Measurements from ENCODE around the gene ARMC9. TPM values are rescaled to one million over a fixed set of nuclear protein-coding genes. Genes with fewer than 3 reads are reported as not detected.
A peak's percentile ranks its signal among the peaks of the same experiment; 100 is the strongest.
"Not testable (repeated sequence)": the region's sequence is repeated elsewhere in the genome, so short reads cannot be mapped to it uniquely, and the experiment has no call there.

Gene ARMC9
- total RNA-seq, 2 donors from 2014 or later, result 1.6 to 2.0 TPM

DNA sequence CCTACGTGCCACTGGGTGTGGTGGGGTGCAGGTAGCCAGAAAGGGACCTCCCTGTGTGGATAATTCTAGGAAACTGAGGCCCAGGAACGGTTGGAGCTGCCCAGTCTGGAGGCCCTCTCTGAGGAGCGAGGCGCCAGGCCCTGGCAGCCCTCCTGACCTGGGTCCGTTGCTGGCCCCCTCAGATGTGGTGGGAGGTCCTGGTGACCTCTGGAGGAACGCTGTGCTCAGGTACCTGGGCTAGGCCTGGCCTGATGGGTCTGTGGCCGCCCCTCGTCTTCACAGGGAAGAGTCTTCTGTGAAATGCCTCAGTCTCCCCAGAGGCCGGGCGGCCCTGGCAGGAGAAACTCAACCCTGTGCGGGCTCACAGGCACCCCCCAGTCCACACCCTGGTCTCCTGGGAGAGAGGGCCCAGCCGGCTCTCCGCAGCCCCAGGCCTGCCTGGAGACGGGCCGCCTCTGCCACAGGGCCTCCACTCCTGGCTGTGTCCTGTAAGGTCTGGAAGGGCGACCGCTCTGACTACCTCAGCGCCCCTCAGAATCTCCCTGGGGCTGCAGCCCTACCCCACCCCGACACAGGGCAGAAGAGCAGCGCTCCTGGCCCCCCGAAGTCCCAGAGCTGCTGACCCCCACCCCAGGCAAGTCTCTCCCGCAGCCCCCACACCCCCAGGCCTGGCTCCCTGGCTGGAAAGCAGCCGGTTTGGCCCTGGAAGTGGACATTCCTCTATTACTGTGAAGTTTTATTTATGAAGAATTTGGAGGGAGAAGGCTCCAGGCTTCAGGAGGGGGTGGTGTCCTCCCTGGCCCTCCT, 200.8 kb downstream of the ARMC9 start:
- Mint-ChIP-seq H3K4me3 (no peak overlapping the region), H3K36me3 (ENCODE audit: low read depth) (no peaks in the 10 kb centered on the region), H3K9me3 (no peaks in the 10 kb centered on the region), H3K4me1 (peaks cover 8% of the 10 kb centered on the region), H3K27me3 (peaks cover 28% of the 10 kb centered on the region), H3K27ac (no peak overlapping the region)
- no peak for ATAC-seq (replicated peaks)

DNA sequence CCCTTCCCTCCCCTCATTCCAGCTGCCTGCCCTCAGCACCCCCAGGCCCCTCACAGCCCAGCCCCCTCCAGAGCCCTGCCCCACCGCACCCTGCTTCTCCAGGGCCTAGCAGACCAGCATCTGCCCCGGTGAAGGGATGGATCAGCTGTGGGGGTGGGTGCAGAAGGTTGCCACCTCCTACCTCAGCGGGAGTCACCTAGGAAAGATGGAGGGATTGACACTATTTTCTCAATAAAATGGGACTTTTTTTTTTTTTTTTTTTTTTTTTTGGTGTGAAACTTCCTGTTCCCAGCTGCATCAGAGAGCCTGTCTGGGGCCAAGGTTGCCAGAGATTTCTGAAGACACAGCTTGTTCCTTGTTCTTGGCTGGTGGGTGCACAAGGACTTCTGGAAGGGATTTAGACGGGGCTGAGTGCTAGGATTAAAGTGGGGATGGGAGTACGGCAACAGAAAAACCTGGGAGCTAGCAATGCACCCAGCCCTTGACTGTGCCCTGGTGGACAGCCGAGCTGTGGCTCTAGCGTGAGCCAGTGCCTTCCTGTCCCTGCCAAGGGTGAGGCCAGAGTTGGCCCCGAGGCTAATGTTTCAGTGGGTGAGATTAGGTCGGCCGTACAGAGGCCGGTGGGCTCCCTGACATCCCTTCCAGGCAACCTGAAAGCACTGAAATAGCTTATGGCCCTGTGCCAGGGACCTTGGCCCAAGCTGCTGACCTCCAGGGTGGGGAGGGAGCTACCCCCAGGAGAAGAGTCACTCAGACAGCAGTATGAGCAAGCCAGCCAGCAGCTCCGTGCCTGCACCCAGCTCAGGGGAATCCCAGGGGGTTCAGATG, 201.6 kb downstream of the ARMC9 start:
- Mint-ChIP-seq H3K27me3 (peaks cover 21% of the 10 kb centered on the region), H3K4me1 (peaks cover 8% of the 10 kb centered on the region), H3K9me3 (no peaks in the 10 kb centered on the region), H3K36me3 (ENCODE audit: low read depth) (no peaks in the 10 kb centered on the region), H3K4me3 (no peak overlapping the region), H3K27ac (no peak overlapping the region)
- no peak for ATAC-seq (replicated peaks)

- not testable (repeated sequence) for H3K9me3 Mint-ChIP-seq; ATAC-seq (replicated peaks); H3K27ac Mint-ChIP-seq; H3K36me3 Mint-ChIP-seq (ENCODE audit: low read depth); H3K4me3 Mint-ChIP-seq
- Mint-ChIP-seq H3K4me1 (peaks cover 14% of the 10 kb centered on the region), H3K27me3 (peaks cover 20% of the 10 kb centered on the region)
These were observed 202.2 kb downstream of the ARMC9 start for GRCh38 chr2:231400681-231401080.

- peaks cover 20% of the 10 kb centered on the region for H3K27me3 Mint-ChIP-seq
- H3K27ac Mint-ChIP-seq; H3K4me3 Mint-ChIP-seq; H3K9me3 Mint-ChIP-seq; H3K36me3 Mint-ChIP-seq (ENCODE audit: low read depth); ATAC-seq (replicated peaks): not testable (repeated sequence)
- peaks cover 17% of the 10 kb centered on the region for H3K4me1 Mint-ChIP-seq
These were observed 202.7 kb downstream of the ARMC9 start for GRCh38 chr2:231401101-231401500.

GRCh38 chr2:231403421-231404182, 205.2 kb downstream of the ARMC9 start:
- peaks cover 13% of the 10 kb centered on the region for H3K4me1 Mint-ChIP-seq
- not testable (repeated sequence) for H3K9me3 Mint-ChIP-seq; H3K27ac Mint-ChIP-seq; H3K27me3 Mint-ChIP-seq; H3K4me3 Mint-ChIP-seq; ATAC-seq (replicated peaks); H3K36me3 Mint-ChIP-seq (ENCODE audit: low read depth)

DNA sequence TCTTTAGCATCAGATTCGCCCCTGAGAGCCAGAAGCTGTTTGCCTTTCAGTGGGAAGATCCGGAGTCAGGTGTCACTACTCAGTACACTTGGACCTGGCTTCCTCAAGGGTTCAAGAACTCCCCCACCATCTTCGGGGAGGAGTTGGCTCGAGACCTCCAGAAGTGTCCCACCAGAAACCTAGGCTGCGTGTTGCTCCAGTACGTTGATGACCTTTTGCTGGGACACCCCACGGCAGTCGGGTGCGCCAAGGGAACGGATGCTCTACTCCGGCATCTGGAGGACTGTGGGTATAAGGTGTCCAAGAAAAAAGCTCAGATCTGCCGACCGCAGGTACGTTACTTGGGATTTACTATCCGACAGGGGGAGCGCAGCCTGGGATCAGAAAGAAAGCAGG, 205.8 kb downstream of the ARMC9 start:
- H3K27me3 Mint-ChIP-seq; H3K27ac Mint-ChIP-seq; H3K9me3 Mint-ChIP-seq; H3K36me3 Mint-ChIP-seq (ENCODE audit: low read depth); ATAC-seq (replicated peaks); H3K4me3 Mint-ChIP-seq: not testable (repeated sequence)
- H3K4me1 Mint-ChIP-seq, result peaks cover 13% of the 10 kb centered on the region

GRCh38 chr2:231405601-231406367, 207.4 kb downstream of the ARMC9 start:
- peaks cover 13% of the 10 kb centered on the region for H3K4me1 Mint-ChIP-seq
- peak; percentile 21 for ATAC-seq (replicated peaks)
- H3K4me3 Mint-ChIP-seq, result peak overlapping the region; percentile 39
- peaks cover 14% of the 10 kb centered on the region for H3K27me3 Mint-ChIP-seq
- H3K27ac Mint-ChIP-seq; H3K9me3 Mint-ChIP-seq; H3K36me3 Mint-ChIP-seq (ENCODE audit: low read depth): not testable (repeated sequence)

- not testable (repeated sequence) for H3K4me1 Mint-ChIP-seq; H3K9me3 Mint-ChIP-seq; H3K4me3 Mint-ChIP-seq; ATAC-seq (replicated peaks); H3K36me3 Mint-ChIP-seq (ENCODE audit: low read depth); H3K27ac Mint-ChIP-seq
- peaks cover 16% of the 10 kb centered on the region for H3K27me3 Mint-ChIP-seq
These were observed 209.3 kb downstream of the ARMC9 start for GRCh38 chr2:231407686-231408085.

- not testable (repeated sequence) for H3K36me3 Mint-ChIP-seq (ENCODE audit: low read depth); H3K4me1 Mint-ChIP-seq; ATAC-seq (replicated peaks); H3K9me3 Mint-ChIP-seq; H3K27ac Mint-ChIP-seq; H3K4me3 Mint-ChIP-seq
- peaks cover 16% of the 10 kb centered on the region for H3K27me3 Mint-ChIP-seq
These were observed 209.9 kb downstream of the ARMC9 start for GRCh38 chr2:231408304-231408703.

- Mint-ChIP-seq H3K4me3 (no peak overlapping the region), H3K27me3 (peaks cover 23% of the 10 kb centered on the region), H3K36me3 (ENCODE audit: low read depth) (no peaks in the 10 kb centered on the region), H3K9me3 (no peaks in the 10 kb centered on the region), H3K27ac (no peak overlapping the region), H3K4me1 (peaks cover 9% of the 10 kb centered on the region)
- no peak for ATAC-seq (replicated peaks)
These were observed 211.3 kb downstream of the ARMC9 start for GRCh38 chr2:231409776-231410175.

GRCh38 chr2:231410293-231411004, 212.0 kb downstream of the ARMC9 start:
- no peak for ATAC-seq (replicated peaks)
- no peak overlapping the region for H3K4me3 Mint-ChIP-seq
- H3K9me3 Mint-ChIP-seq, result no peaks in the 10 kb centered on the region

GRCh38 chr2:231411237-231411636, 212.8 kb downstream of the ARMC9 start:
- H3K4me1 Mint-ChIP-seq, result no peaks in the 10 kb centered on the region
- H3K27me3 Mint-ChIP-seq, result peaks cover 28% of the 10 kb centered on the region
- no peak overlapping the region for H3K27ac Mint-ChIP-seq
- no peak for ATAC-seq (replicated peaks)
- peak overlapping the region; percentile 57 for H3K4me3 Mint-ChIP-seq
- no peaks in the 10 kb centered on the region for H3K36me3 Mint-ChIP-seq (ENCODE audit: low read depth)
- H3K9me3 Mint-ChIP-seq, result no peaks in the 10 kb centered on the region

More at GRCh38 chr2:231410293-231411004, 212.0 kb downstream of the ARMC9 start:
- no peaks in the 10 kb centered on the region for H3K36me3 Mint-ChIP-seq (ENCODE audit: low read depth)
- peaks cover 5% of the 10 kb centered on the region for H3K4me1 Mint-ChIP-seq
- H3K27me3 Mint-ChIP-seq, result peaks cover 28% of the 10 kb centered on the region
- H3K27ac Mint-ChIP-seq, result no peak overlapping the region

DNA sequence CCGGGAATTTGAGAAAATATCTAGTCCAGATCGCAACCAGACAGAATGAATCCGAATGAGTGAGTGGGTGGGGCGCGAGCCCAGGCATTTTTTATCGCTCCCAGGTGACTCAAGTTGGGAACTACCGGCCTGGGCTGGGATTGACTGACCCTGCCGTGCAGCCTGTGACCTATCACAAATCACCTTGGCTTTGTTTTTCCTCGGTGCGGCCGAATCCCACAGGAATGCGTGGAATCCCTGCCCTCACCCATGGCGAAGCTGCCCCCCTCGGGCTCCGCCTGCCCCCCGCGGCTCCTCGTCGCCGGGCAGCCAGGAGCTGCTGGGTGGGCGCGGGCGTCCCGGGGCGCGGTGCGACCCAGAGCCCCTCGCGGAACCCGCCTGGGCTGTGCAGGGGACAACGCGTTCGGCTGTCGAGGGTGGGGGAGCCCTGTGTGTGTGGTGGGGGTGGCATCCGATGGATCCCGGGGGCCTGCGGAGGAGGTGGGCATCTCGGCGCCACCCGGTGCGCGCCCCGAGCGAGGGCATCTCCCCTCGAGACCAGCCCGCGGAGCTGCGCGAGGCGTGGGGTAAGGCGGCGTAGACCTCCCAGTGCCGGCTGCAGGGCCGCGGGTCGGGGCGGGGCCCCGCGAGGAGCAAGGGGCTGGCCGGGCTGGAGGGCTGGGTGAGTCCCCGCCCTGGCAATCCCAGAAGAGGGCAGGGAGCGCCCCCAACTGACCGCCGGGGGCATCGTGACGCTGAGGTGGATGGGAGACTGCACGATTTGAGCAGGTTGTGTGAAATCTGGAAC, 213.6 kb downstream of the ARMC9 start:
- Mint-ChIP-seq H3K27ac (no peak overlapping the region), H3K4me3 (peak overlapping the region; percentile 57), H3K36me3 (ENCODE audit: low read depth) (no peaks in the 10 kb centered on the region), H3K4me1 (no peaks in the 10 kb centered on the region), H3K27me3 (peaks cover 31% of the 10 kb centered on the region), H3K9me3 (no peaks in the 10 kb centered on the region)
- ATAC-seq (replicated peaks), result peak; percentile 84
